Adrenal gland (tissue), 5 donors: ENCODE measurements around the gene FBXL7.

Source experiments
- POLR2A ChIP-seq, 2 donors: fragments of 450-650 bp; IDR thresholded peaks; one replicate each; pipeline ENCODE4 v1.6.1; 2017; ENCODE audit warnings: antibody characterized with exemption in 2 of 2, mild to moderate bottlenecking in 2 of 2, moderate library complexity in 1 of 2
- TF ChIP-seq, protein P1 (sequence below), 6 experiments: fragments of 450-650 bp in 4 of 6; fragments of 200-600 bp in 2 of 6; sonication (generic) in 1 of 6; IDR thresholded peaks; 1 replicate in 5 of 6; 2 replicates in 1 of 6; pipeline versions ENCODE4 v1.5.1 to v1.8.0; 2016 to 2021; ENCODE audit warnings: antibody characterized with exemption in 6 of 6, mild to moderate bottlenecking in 2 of 6, moderate library complexity in 1 of 6
- donor health status: DM: no; HTN: no; CAD: no.

DNA sequence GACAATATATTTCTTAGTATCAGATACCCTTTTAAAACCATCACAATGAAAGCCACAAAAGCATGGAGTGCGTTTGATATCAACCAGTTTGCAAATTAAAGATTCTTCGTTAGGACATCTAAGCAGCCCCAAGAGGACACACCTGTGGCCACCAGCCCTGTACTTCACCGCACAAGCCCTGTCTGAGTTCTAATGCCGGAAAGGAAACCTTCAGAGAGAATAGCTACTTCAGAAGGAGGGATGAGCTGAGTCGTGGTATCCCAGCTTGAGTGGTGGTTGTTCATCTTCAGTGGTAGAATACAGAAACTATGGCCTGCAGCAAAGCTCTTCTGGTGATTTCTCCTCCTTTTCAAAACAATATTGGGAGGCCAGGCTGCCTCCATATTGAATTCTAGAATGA, 319.6 kb downstream of the FBXL7 start:
- TF ChIP-seq, protein P1, sequence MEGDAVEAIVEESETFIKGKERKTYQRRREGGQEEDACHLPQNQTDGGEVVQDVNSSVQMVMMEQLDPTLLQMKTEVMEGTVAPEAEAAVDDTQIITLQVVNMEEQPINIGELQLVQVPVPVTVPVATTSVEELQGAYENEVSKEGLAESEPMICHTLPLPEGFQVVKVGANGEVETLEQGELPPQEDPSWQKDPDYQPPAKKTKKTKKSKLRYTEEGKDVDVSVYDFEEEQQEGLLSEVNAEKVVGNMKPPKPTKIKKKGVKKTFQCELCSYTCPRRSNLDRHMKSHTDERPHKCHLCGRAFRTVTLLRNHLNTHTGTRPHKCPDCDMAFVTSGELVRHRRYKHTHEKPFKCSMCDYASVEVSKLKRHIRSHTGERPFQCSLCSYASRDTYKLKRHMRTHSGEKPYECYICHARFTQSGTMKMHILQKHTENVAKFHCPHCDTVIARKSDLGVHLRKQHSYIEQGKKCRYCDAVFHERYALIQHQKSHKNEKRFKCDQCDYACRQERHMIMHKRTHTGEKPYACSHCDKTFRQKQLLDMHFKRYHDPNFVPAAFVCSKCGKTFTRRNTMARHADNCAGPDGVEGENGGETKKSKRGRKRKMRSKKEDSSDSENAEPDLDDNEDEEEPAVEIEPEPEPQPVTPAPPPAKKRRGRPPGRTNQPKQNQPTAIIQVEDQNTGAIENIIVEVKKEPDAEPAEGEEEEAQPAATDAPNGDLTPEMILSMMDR (IDR thresholded peaks at IDR 0.05), result no peak
- no peak for TF ChIP-seq POLR2A (IDR thresholded peaks at IDR 0.05)
